Panc1 (cell line): ENCODE measurements around the gene NR6A1. TPM values are rescaled to one million over a fixed set of nuclear protein-coding genes. Genes with fewer than 3 reads are reported as not detected.

Source experiments
- ATAC-seq: fragments of 200-7000 bp; cut with Tn5 transposase; 2 replicates; pipeline ENCODE4 v1.9.1; 2020; ENCODE audit warnings: mild to moderate bottlenecking, moderate library complexity
- BruUV-seq: library from RNA; stranded (reverse); fragments of 400-500 nt; replicated peaks from 2 replicates; lab custom pipeline; 2021; lab: Mats Ljungman, UMichigan
- CTCF ChIA-PET: fragments of 300-600 bp; sonication (Branson Sonifier 250); formaldehyde crosslinking; loops from one replicate; lab custom pipeline; 2022; ENCODE audit warnings: antibody characterized with exemption; lab: Charles Lee
- POLR2A ChIA-PET: fragments of 300-600 bp; sonication (Branson Sonifier 250); formaldehyde crosslinking; loops from one replicate; lab custom pipeline; 2022; ENCODE audit warnings: antibody characterized with exemption; lab: Charles Lee
- DNase-seq: peaks from one replicate; pipeline ENCODE4 v3.0.0-alpha.2; 2010; ENCODE audit warnings: low read depth, low spot score
- H3K27ac ChIP-seq: 2 replicates; pipeline ENCODE4 v1.5.1; 2011; ENCODE audit warnings: mild to moderate bottlenecking, low read length, inconsistent platforms
- H3K27me3 ChIP-seq: fragments of 200-500 bp; sonication (Bioruptor generic); 2 replicates; pipeline ENCODE4 v1.6.0; 2014; ENCODE audit warnings: low read length, inconsistent platforms; ENCODE audit not compliant: control insufficient read depth, insufficient read depth
- H3K36me3 ChIP-seq: fragments of 200-500 bp; sonication (Bioruptor generic); 2 replicates; pipeline ENCODE4 v1.5.1; 2014; ENCODE audit warnings: inconsistent platforms, mild to moderate bottlenecking, low read length, moderate library complexity; ENCODE audit not compliant: control insufficient read depth, insufficient read depth
- H3K4me1 ChIP-seq: 2 replicates; pipeline ENCODE4 v1.5.1; 2011; ENCODE audit warnings: inconsistent platforms, mild to moderate bottlenecking, low read length, moderate library complexity; ENCODE audit not compliant: control insufficient read depth, insufficient read depth
- H3K4me3 ChIP-seq, 2 experiments: 2 replicates each; pipeline ENCODE4 v1.5.1; 2011 to 2012; ENCODE audit warnings: low read depth in 2 of 2, low read length in 2 of 2, mild to moderate bottlenecking in 2 of 2, inconsistent platforms in 1 of 2, moderate library complexity in 1 of 2
- H3K9me3 ChIP-seq: fragments of 200-500 bp; sonication (Bioruptor generic); 2 replicates; pipeline ENCODE4 v1.5.1; 2014; ENCODE audit warnings: low read depth, mild to moderate bottlenecking, inconsistent platforms, low read length, moderate library complexity; ENCODE audit not compliant: control insufficient read depth, insufficient read depth
- CTCF ChIP-seq: fragments of 450-650 bp; IDR thresholded peaks from 2 replicates; pipeline ENCODE4 v1.5.1; 2017; ENCODE audit warnings: mild to moderate bottlenecking
- POLR2AphosphoS5 ChIP-seq: IDR thresholded peaks from 2 replicates; pipeline ENCODE4 v1.6.1; 2012; ENCODE audit warnings: mild to moderate bottlenecking, low read depth, low read length, moderate library complexity
- SIN3A ChIP-seq: IDR thresholded peaks from 2 replicates; pipeline ENCODE4 v1.6.1; 2012; ENCODE audit warnings: low read depth, mild to moderate bottlenecking, low read length, moderate library complexity, borderline replicate concordance; ENCODE audit not compliant: insufficient read depth
- TCF7L2 ChIP-seq: IDR thresholded peaks from 2 replicates; pipeline ENCODE4 v1.6.1; 2011; ENCODE audit warnings: mild to moderate bottlenecking, low read depth, low read length, inconsistent platforms
- in situ Hi-C: cut with HindIII; loops from 2 replicates; pipeline ENCODE4 v1.10.0; 2016; ENCODE audit warnings: low sequenced_read_pairs, low pct_unique_long_range_greater_than_20kb
- intact Hi-C: fragments of 100-400 bp; cut with micrococcal nuclease; formaldehyde crosslinking; loops from one replicate; pipeline ENCODE4 v1.10.0; 2022; ENCODE audit not compliant: unreplicated experiment
- total RNA-seq: library from RNA; stranded (reverse); gene quantifications from one replicate; pipeline ENCODE4 v1.2.1, GENCODE V29; 2021; ENCODE audit not compliant: unreplicated experiment
- TF ChIP-seq, protein P1 (sequence below), 2 experiments: IDR thresholded peaks; 2 replicates each; pipeline ENCODE4 v1.6.1; 2011 to 2012; ENCODE audit warnings: low read depth in 2 of 2, control low read depth in 1 of 2, low read length in 1 of 2, mild to moderate bottlenecking in 1 of 2, moderate library complexity in 1 of 2; ENCODE audit not compliant: insufficient read depth in 1 of 2

Gene NR6A1
- total RNA-seq, 1 experiment from 2014 or later = 7.6 TPM

DNA sequence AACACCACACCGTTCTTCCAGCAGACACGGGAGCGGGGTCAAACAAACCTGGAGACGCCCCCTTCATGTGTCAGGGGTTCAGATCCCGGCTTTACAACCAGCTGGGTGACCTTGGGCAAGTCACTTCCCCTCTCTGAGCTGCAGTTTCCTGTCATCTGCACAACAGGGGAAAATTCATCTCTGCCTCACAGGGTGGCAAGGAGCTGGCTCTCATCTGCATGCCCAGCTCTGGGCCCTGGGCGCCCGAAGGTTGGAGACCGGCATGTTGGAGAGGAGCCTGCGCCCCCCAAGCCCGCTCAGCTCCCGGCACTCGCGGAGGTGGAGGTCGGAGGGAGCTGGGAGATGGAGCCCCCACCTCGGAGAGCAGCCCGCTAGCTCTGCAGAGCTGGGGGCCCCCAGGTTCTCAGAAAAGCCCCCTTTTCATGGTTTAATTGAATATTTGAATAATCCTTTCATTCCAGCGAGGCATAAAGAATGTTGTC, 284.3 kb downstream of the NR6A1 start:
- no peaks in the 10 kb centered on the region for H3K27me3 ChIP-seq
- H3K27ac ChIP-seq = no peak overlapping the region
- in situ Hi-C loops = no loop called here
- intact Hi-C loops = no loop called here
- H3K36me3 ChIP-seq = no peaks in the 10 kb centered on the region
- TF ChIP-seq SIN3A (no peak), CTCF (no peak), POLR2AphosphoS5 (no peak), TCF7L2 (no peak)
- TF ChIP-seq, protein P1, sequence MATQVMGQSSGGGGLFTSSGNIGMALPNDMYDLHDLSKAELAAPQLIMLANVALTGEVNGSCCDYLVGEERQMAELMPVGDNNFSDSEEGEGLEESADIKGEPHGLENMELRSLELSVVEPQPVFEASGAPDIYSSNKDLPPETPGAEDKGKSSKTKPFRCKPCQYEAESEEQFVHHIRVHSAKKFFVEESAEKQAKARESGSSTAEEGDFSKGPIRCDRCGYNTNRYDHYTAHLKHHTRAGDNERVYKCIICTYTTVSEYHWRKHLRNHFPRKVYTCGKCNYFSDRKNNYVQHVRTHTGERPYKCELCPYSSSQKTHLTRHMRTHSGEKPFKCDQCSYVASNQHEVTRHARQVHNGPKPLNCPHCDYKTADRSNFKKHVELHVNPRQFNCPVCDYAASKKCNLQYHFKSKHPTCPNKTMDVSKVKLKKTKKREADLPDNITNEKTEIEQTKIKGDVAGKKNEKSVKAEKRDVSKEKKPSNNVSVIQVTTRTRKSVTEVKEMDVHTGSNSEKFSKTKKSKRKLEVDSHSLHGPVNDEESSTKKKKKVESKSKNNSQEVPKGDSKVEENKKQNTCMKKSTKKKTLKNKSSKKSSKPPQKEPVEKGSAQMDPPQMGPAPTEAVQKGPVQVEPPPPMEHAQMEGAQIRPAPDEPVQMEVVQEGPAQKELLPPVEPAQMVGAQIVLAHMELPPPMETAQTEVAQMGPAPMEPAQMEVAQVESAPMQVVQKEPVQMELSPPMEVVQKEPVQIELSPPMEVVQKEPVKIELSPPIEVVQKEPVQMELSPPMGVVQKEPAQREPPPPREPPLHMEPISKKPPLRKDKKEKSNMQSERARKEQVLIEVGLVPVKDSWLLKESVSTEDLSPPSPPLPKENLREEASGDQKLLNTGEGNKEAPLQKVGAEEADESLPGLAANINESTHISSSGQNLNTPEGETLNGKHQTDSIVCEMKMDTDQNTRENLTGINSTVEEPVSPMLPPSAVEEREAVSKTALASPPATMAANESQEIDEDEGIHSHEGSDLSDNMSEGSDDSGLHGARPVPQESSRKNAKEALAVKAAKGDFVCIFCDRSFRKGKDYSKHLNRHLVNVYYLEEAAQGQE (IDR thresholded peaks at IDR 0.05; ENCODE audit: insufficient read depth in 1 of 2, low read depth in 2 of 2, low read length in 1 of 2) = no peak
- ChIA-PET POLR2A (no interaction called here), CTCF (no interaction called here)
- no peak overlapping the region for H3K4me3 ChIP-seq
- ATAC-seq (no peak), DNase-seq (no peak)
- no peaks in the 10 kb centered on the region for H3K4me1 ChIP-seq
- BruUV-seq = no TSS peak
- H3K9me3 ChIP-seq = no peaks in the 10 kb centered on the region

DNA sequence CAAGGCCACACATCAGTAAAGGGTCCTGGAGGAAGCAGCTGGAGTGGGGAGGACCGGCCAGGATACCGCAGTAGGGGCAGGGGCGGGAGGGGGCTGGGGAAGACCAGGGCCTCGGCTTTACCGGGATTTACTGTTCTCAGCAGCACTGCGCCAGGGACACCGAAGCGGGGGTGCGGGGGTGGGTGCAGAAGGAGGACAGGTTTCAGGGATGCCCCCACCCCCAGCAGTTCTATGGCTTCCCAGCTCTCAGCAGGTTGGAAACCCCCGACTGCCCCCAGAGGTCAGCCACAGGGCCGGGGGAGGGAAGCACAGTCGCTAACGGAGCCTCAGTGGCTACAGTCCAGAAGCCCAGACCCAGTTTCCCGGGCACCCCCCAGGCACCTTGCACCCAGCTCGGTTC, 285.2 kb downstream of the NR6A1 start:
- H3K4me3 ChIP-seq = no peak overlapping the region
- intact Hi-C loops (no loop called here), in situ Hi-C loops (no loop called here)
- no peaks in the 10 kb centered on the region for H3K27me3 ChIP-seq
- no peak overlapping the region for H3K27ac ChIP-seq
- ATAC-seq = no peak
- no peak for TF ChIP-seq TCF7L2
- TF ChIP-seq SIN3A = no peak
- TF ChIP-seq, protein P1 (IDR thresholded peaks at IDR 0.05; ENCODE audit: insufficient read depth in 1 of 2, low read depth in 2 of 2, low read length in 1 of 2) = no peak
- no peak for TF ChIP-seq CTCF
- no peak for TF ChIP-seq POLR2AphosphoS5
- no peak for DNase-seq
- no peaks in the 10 kb centered on the region for H3K9me3 ChIP-seq
- BruUV-seq = no TSS peak
- ChIA-PET CTCF (interaction anchor here (0.6 kb wide), 1 partner anchor 51 kb away, joined by 5 read pairs; no protein-coding TSS in a partner anchor), POLR2A (no interaction called here)
- H3K4me1 ChIP-seq = no peaks in the 10 kb centered on the region
- H3K36me3 ChIP-seq = no peaks in the 10 kb centered on the region
